NB4 (cell line): ENCODE data around the gene TMTC2.

ENCODE experiments used
- MAX ChIP-seq: IDR thresholded peaks from 2 replicates; pipeline ENCODE4 v1.6.1; 2011; ENCODE audit warnings: low read depth, low read length
- POLR2A ChIP-seq: IDR thresholded peaks from 2 replicates; pipeline ENCODE4 v1.6.1; 2011; ENCODE audit warnings: mild to moderate bottlenecking; ENCODE audit not compliant: insufficient read length; ENCODE audit errors: extremely low read depth

- TF ChIP-seq POLR2A (no peak), MAX (no peak)
Observed at GRCh38 chr12:82644896-82645295, 41.8 kb upstream of the TMTC2 start.
